Stimulated activated naive B cell treated with anti-CD40 and anti-IgM and Interleukin-4, amounts not matched to agents 10 μg/mL and 1 μg/mL and 100 μg/mL, for 72 hours (primary cell): ENCODE data around the gene PRKCE.

Experiments used
- ATAC-seq, 2 donors: fragments of 150-1000 bp; cut with Tn5 transposase; replicated peaks; 2 replicates each; pipeline ENCODE4 v1.10.0; 2021; ENCODE audit warnings: moderate library complexity in 1 of 2
- DNase-seq: peaks from one replicate; pipeline ENCODE4 v3.0.0; 2021
- H3K27ac Mint-ChIP-seq: one replicate; pipeline ENCODE4 v1.8.0; 2022; ENCODE audit warnings: mild to moderate bottlenecking, mixed read lengths
- H3K27me3 Mint-ChIP-seq, 2 donors: one replicate each; pipeline ENCODE4 v1.8.0; 2022; ENCODE audit warnings: mixed read lengths in 2 of 2
- H3K36me3 Mint-ChIP-seq, 2 donors: one replicate each; pipeline ENCODE4 v1.8.0; 2022; ENCODE audit warnings: mixed read lengths in 2 of 2, mild to moderate bottlenecking in 1 of 2
- H3K4me1 Mint-ChIP-seq, 2 donors: one replicate each; pipeline ENCODE4 v1.8.0; 2022; ENCODE audit warnings: mixed read lengths in 2 of 2, mild to moderate bottlenecking in 1 of 2
- H3K4me3 Mint-ChIP-seq, 2 donors: one replicate each; pipeline ENCODE4 v1.8.0; 2022; ENCODE audit warnings: mild to moderate bottlenecking in 2 of 2, mixed read lengths in 2 of 2, moderate library complexity in 1 of 2
- H3K9me3 Mint-ChIP-seq, 2 donors: one replicate each; pipeline ENCODE4 v1.8.0; 2022; ENCODE audit warnings: mixed read lengths in 2 of 2, mild to moderate bottlenecking in 1 of 2

Gene PRKCE

GRCh38 chr2:45867800-45868199, 216.3 kb downstream of the PRKCE start:
- no peak for DNase-seq
- H3K4me1 Mint-ChIP-seq, result peaks cover 42 to 53% of the 10 kb centered on the region in 2 donors
- no peaks in the 10 kb centered on the region for H3K27me3 Mint-ChIP-seq
- peak overlapping the region; percentile 56 for H3K27ac Mint-ChIP-seq
- no peaks in the 10 kb centered on the region for H3K9me3 Mint-ChIP-seq
- H3K36me3 Mint-ChIP-seq, result peaks cover 7 to 32% of the 10 kb centered on the region in 2 donors
- H3K4me3 Mint-ChIP-seq, result peak overlapping the region in 1 of 2 donors; percentile 30
- peak; percentile 10 to 36 for ATAC-seq

- Mint-ChIP-seq H3K4me3 (no peak overlapping the region), H3K9me3 (no peaks in the 10 kb centered on the region), H3K4me1 (peaks cover 39 to 60% of the 10 kb centered on the region in 2 donors), H3K27me3 (no peaks in the 10 kb centered on the region), H3K36me3 (peaks cover 12 to 36% of the 10 kb centered on the region in 2 donors), H3K27ac (no peak overlapping the region)
- no peak for DNase-seq
- no peak for ATAC-seq
These were observed 217.7 kb downstream of the PRKCE start for GRCh38 chr2:45869165-45869501.

DNA sequence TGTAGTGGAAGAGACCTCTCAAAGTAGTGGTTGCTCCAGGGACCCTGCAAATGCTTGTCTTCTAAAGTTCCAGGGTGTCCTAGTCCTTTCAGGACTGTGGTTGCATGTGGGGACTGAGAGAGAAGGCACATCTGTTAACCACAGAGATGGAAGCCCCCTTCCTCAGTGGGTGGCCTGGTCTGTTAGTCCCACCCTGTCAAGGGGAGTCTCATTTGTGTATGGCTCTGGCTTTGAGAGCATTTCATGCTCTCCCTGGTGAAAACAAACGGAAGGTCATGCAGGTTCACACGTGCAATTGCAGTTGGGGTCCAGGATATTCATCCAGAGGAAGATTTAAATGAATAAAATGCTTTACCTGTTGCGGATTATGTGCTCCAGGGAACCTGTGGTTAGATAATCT, 219.6 kb downstream of the PRKCE start:
- Mint-ChIP-seq H3K4me1 (peaks cover 31 to 47% of the 10 kb centered on the region in 2 donors), H3K27me3 (no peaks in the 10 kb centered on the region), H3K9me3 (peaks cover under 1 to 5% of the 10 kb centered on the region in 2 donors), H3K27ac (peak overlapping the region; percentile 86), H3K4me3 (no peak overlapping the region), H3K36me3 (peaks cover 19 to 47% of the 10 kb centered on the region in 2 donors)
- ATAC-seq, result no peak
- DNase-seq, result no peak

DNA sequence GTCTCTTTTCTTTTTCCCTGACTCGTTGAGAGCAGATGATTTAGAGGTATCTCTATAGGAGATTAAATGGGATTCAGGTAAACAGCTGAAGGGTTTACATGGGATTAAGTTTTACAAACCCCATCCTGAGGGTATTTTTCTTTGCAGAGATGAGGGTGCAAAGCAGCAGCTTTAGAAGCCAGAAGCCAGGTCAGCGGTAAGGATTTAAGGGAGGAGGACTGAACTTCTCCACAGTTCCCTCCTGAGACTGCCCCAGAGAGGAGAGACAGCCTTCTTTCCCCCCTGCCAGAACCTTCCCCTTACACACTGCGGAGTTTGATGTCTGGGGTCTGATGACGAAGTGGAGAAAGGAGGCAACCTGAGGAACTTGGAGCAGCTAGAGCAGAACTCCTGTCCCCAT, 220.1 kb downstream of the PRKCE start:
- Mint-ChIP-seq H3K4me1 (peaks cover 31 to 47% of the 10 kb centered on the region in 2 donors), H3K9me3 (peaks cover 6 to 10% of the 10 kb centered on the region in 2 donors), H3K4me3 (no peak overlapping the region), H3K27me3 (no peaks in the 10 kb centered on the region), H3K36me3 (peaks cover 24 to 52% of the 10 kb centered on the region in 2 donors), H3K27ac (no peak overlapping the region)
- DNase-seq, result no peak
- no peak for ATAC-seq

DNA sequence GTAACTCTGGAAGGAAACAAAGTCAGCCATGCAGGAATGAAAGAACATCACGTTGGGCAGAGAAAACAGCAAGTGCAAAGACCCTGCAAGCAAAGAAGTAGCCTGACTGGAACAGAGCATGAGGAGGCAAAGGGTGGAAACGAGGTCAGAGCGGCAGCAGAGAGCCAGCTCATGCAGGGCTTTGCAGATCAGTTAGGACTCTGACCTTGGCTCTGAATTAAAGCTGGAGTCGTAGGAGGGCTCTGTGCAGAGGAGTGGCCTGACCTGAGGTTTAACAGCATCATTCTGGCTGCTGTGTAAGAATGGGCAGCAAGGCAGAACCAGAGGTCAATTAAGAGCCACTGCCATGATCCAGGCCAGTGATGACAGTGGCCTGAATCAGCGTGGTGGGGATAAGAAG, 220.7 kb downstream of the PRKCE start:
- Mint-ChIP-seq H3K36me3 (peaks cover 25 to 57% of the 10 kb centered on the region in 2 donors), H3K27ac (peak overlapping the region; percentile 14), H3K4me3 (no peak overlapping the region), H3K4me1 (peaks cover 31 to 42% of the 10 kb centered on the region in 2 donors), H3K9me3 (peaks cover 8 to 10% of the 10 kb centered on the region in 2 donors), H3K27me3 (no peaks in the 10 kb centered on the region)
- no peak for ATAC-seq
- no peak for DNase-seq

GRCh38 chr2:45874344-45874743, 222.9 kb downstream of the PRKCE start:
- H3K4me3 Mint-ChIP-seq, result no peak overlapping the region
- peaks cover 34 to 74% of the 10 kb centered on the region in 2 donors for H3K36me3 Mint-ChIP-seq
- no peak for ATAC-seq
- peaks cover 12 to 15% of the 10 kb centered on the region in 2 donors for H3K9me3 Mint-ChIP-seq
- peaks cover 31 to 43% of the 10 kb centered on the region in 2 donors for H3K4me1 Mint-ChIP-seq
- no peak for DNase-seq
- no peak overlapping the region for H3K27ac Mint-ChIP-seq
- no peaks in the 10 kb centered on the region for H3K27me3 Mint-ChIP-seq

DNA sequence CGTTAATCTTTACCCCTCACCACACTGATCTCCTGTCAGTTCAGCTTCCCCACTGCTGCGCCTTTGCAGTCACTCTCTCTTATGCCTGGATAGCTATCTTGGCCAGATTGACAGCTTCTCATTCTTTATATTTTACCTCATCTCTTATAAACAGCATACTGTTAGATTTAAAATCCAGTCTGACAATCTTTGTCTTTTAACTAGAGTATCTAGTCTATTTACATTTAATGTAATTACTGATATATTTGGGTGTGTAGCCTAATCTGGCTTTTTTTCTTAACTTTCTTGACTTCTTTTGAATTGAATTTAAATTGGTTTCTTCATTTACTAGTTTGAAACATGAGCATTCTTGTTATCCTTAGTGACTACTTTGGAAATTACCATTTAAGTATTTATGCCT, 225.1 kb downstream of the PRKCE start:
- no peak for ATAC-seq
- peaks cover 33 to 69% of the 10 kb centered on the region in 2 donors for H3K36me3 Mint-ChIP-seq
- H3K4me1 Mint-ChIP-seq, result peaks cover 25 to 31% of the 10 kb centered on the region in 2 donors
- H3K9me3 Mint-ChIP-seq, result peaks cover 12 to 15% of the 10 kb centered on the region in 2 donors
- no peak overlapping the region for H3K4me3 Mint-ChIP-seq
- H3K27ac Mint-ChIP-seq, result no peak overlapping the region
- H3K27me3 Mint-ChIP-seq, result no peaks in the 10 kb centered on the region
- DNase-seq, result no peak

- Mint-ChIP-seq H3K9me3 (peaks cover 12 to 15% of the 10 kb centered on the region in 2 donors), H3K4me1 (peaks cover 14 to 32% of the 10 kb centered on the region in 2 donors), H3K36me3 (peaks cover 24 to 48% of the 10 kb centered on the region in 2 donors), H3K4me3 (no peak overlapping the region), H3K27ac (peak overlapping the region; percentile 16), H3K27me3 (no peaks in the 10 kb centered on the region)
- ATAC-seq, result peak; percentile 63 to 77
- no peak for DNase-seq
These were observed 227.9 kb downstream of the PRKCE start for GRCh38 chr2:45879406-45879805.

GRCh38 chr2:45879936-45880335, 228.5 kb downstream of the PRKCE start:
- no peak overlapping the region for H3K27ac Mint-ChIP-seq

DNA sequence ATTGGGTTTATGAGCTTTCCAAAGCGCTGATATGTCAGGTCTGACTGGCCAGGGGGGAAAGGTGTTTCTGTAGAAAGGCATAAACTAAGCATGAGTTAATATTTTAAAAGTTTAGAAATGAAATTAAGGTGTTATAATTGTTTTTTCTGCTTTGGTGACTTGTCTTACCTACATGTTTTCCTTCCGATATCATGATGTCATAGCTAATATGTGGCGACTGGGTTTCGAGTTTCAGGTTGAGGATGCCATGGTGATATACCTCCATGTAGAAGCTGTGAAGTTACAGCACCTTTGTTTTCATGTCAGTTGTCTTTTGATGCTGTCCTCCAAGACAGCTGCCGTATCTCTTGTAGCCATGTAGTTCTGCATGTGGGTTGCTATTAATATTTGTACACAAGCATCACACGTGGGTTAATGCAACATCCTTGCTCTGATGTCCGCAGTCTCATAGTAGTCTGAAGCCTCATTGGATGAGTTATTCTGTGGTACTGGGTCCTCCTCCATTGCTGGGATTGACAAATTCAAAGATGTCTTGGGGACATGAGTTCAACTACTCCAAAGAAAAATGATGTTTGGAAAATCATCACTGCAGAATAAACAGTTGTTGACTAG, 230.6 kb downstream of the PRKCE start:
- ATAC-seq (no peak), DNase-seq (no peak)
- no peak overlapping the region for H3K27ac Mint-ChIP-seq
- H3K4me1 Mint-ChIP-seq, result peaks cover 33 to 56% of the 10 kb centered on the region in 2 donors
- peaks cover 11 to 25% of the 10 kb centered on the region in 2 donors for H3K36me3 Mint-ChIP-seq
- H3K27me3 Mint-ChIP-seq, result no peaks in the 10 kb centered on the region
- H3K9me3 Mint-ChIP-seq, result peaks cover 4 to 5% of the 10 kb centered on the region in 2 donors
- H3K4me3 Mint-ChIP-seq, result no peak overlapping the region

More at GRCh38 chr2:45879936-45880335, 228.5 kb downstream of the PRKCE start:
- DNase-seq, result no peak
- peaks cover 12 to 14% of the 10 kb centered on the region in 2 donors for H3K9me3 Mint-ChIP-seq
- ATAC-seq, result no peak
- peaks cover 22 to 42% of the 10 kb centered on the region in 2 donors for H3K36me3 Mint-ChIP-seq
- peaks cover 17 to 34% of the 10 kb centered on the region in 2 donors for H3K4me1 Mint-ChIP-seq
- H3K4me3 Mint-ChIP-seq, result no peak overlapping the region
- H3K27me3 Mint-ChIP-seq, result no peaks in the 10 kb centered on the region

DNA sequence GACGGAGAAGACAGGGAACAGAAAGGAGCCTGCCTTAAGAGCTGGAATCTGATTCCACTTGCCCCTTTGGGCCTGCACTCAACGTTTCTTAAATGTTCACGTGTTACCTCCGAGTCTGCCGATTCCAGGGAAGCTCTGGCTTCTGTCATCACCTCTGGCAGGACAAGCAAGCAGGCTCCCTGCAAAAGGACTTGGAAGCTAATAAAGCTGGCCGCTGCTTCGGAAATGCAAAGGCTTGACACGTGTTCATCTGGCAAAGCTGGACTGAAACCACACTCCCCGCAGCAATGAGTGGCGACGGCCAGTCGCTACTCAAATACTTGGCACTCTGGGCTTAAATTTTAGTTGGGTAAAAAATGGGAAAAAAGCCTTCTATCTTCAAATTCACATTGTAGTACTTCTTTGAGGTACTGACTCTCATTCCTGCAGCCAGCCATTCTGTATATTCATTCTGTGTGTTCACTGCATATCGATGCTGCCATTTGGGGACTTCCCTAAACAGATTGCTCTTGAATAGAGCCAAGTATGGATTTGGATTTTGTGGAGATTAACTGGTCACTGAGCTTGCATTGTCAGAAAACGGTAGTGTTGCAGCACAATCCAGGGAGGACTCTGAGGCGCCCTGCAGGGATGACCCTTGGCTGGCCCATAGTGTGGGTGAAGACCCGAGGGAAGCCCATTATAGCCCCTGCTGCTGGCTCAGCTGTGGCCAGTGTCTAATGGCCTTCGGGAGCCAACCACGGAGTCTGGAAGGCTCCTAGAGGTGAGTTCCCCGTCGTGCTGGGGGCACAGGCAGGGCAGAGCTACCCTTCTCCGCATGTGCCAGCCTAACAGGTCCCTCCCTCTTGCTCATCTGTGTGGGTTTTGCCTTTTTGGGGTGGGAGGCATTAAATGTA, 231.5 kb downstream of the PRKCE start:
- ATAC-seq (no peak), DNase-seq (no peak)
- Mint-ChIP-seq H3K27me3 (no peaks in the 10 kb centered on the region), H3K4me3 (no peak overlapping the region), H3K36me3 (peaks cover 7 to 17% of the 10 kb centered on the region in 2 donors), H3K4me1 (peaks cover 35 to 62% of the 10 kb centered on the region in 2 donors), H3K27ac (no peak overlapping the region), H3K9me3 (peaks cover 1% of the 10 kb centered on the region in 2 donors)

GRCh38 chr2:45883603-45884000, 232.1 kb downstream of the PRKCE start:
- ATAC-seq, result no peak
- DNase-seq, result no peak

GRCh38 chr2:45884126-45884525, 232.7 kb downstream of the PRKCE start:
- Mint-ChIP-seq H3K4me3 (no peak overlapping the region), H3K36me3 (peaks cover 3 to 8% of the 10 kb centered on the region in 2 donors), H3K27ac (no peak overlapping the region), H3K9me3 (no peaks in the 10 kb centered on the region), H3K27me3 (no peaks in the 10 kb centered on the region), H3K4me1 (peaks cover 41 to 68% of the 10 kb centered on the region in 2 donors)
- ATAC-seq (no peak), DNase-seq (no peak)

More at GRCh38 chr2:45883603-45884000, 232.1 kb downstream of the PRKCE start:
- H3K4me3 Mint-ChIP-seq, result no peak overlapping the region
- peaks cover 37 to 65% of the 10 kb centered on the region in 2 donors for H3K4me1 Mint-ChIP-seq
- no peaks in the 10 kb centered on the region for H3K27me3 Mint-ChIP-seq
- no peaks in the 10 kb centered on the region for H3K9me3 Mint-ChIP-seq
- peaks cover 3 to 11% of the 10 kb centered on the region in 2 donors for H3K36me3 Mint-ChIP-seq
- H3K27ac Mint-ChIP-seq, result no peak overlapping the region

DNA sequence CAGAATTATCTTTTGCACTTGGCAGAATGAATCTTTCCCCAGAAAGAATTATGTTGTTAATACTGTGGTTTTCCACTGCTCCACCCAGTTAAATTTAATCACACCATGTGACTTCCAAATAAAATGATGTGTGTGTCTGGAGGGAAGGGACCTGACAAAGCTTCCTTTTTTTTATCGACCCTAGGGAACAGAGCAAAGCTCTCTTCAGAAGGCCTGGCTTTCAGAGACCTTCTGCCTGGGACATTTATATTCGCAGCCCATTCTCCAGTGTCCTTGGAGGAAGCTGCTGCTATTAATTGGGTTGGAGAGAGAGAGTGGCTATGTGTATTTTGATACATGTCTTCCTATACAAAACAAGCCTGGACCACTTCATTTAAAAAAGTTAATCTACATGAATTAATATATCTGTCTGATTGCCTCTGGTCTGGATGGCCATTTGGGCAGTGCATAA, 233.7 kb downstream of the PRKCE start:
- H3K36me3 Mint-ChIP-seq, result no peaks in the 10 kb centered on the region
- ATAC-seq (no peak), DNase-seq (no peak)
- H3K4me1 Mint-ChIP-seq, result peaks cover 39 to 69% of the 10 kb centered on the region in 2 donors
- H3K4me3 Mint-ChIP-seq, result no peak overlapping the region
- H3K9me3 Mint-ChIP-seq, result no peaks in the 10 kb centered on the region
- no peak overlapping the region for H3K27ac Mint-ChIP-seq
- no peaks in the 10 kb centered on the region for H3K27me3 Mint-ChIP-seq
